ENCODE measurements around the gene MFN1. TPM values are rescaled to one million over a fixed set of nuclear protein-coding genes. Genes with fewer than 3 reads are reported as not detected.

MFN1 gene
- total and polyA plus RNA-seq, 2 of the 13 experiments (the other 11 are each of a cell fraction or from before 2014, with no cell fraction given): 25.2 to 37.5 TPM

- no peak for TF ChIP-seq ZMYM3 (CRISPR knock-in tag; IDR thresholded peaks at IDR 0.05)
- TF ChIP-seq NR2F1 (CRISPR knock-in tag; IDR thresholded peaks at IDR 0.05): no peak
- no peak for TF ChIP-seq BRF2 (CRISPR knock-in tag; IDR thresholded peaks at IDR 0.05)
- TF ChIP-seq SRF (IDR thresholded peaks at IDR 0.05; ENCODE audit: low read depth, low read length): no peak
- no peak for TF ChIP-seq TCF12 (IDR thresholded peaks at IDR 0.05)
- TF ChIP-seq TCF12 (CRISPR knock-in tag; IDR thresholded peaks at IDR 0.05): no peak
- TF ChIP-seq, protein P1, sequence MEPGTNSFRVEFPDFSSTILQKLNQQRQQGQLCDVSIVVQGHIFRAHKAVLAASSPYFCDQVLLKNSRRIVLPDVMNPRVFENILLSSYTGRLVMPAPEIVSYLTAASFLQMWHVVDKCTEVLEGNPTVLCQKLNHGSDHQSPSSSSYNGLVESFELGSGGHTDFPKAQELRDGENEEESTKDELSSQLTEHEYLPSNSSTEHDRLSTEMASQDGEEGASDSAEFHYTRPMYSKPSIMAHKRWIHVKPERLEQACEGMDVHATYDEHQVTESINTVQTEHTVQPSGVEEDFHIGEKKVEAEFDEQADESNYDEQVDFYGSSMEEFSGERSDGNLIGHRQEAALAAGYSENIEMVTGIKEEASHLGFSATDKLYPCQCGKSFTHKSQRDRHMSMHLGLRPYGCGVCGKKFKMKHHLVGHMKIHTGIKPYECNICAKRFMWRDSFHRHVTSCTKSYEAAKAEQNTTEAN (CRISPR knock-in tag; conservative IDR thresholded peaks at IDR 0.05): peak; percentile 59; the same call in 1 of the 2 replicates
- TF ChIP-seq FOXA3 (CRISPR knock-in tag; IDR thresholded peaks at IDR 0.05): no peak
- TF ChIP-seq, protein P2, sequence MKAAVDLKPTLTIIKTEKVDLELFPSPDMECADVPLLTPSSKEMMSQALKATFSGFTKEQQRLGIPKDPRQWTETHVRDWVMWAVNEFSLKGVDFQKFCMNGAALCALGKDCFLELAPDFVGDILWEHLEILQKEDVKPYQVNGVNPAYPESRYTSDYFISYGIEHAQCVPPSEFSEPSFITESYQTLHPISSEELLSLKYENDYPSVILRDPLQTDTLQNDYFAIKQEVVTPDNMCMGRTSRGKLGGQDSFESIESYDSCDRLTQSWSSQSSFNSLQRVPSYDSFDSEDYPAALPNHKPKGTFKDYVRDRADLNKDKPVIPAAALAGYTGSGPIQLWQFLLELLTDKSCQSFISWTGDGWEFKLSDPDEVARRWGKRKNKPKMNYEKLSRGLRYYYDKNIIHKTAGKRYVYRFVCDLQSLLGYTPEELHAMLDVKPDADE (CRISPR knock-in tag; IDR thresholded peaks at IDR 0.05): no peak
- TF ChIP-seq KDM1A (CRISPR knock-in tag; IDR thresholded peaks at IDR 0.05): no peak
- TF ChIP-seq GTF2F1 (IDR thresholded peaks at IDR 0.05; ENCODE audit: low read length): no peak
- TF ChIP-seq ZNF431 (CRISPR knock-in tag; IDR thresholded peaks at IDR 0.05; ENCODE audit: borderline replicate concordance, low read depth): no peak
- TF ChIP-seq ETV6 (CRISPR knock-in tag; conservative IDR thresholded peaks at IDR 0.05): peak; percentile 50; the same call in 1 of the 2 replicates
- no peak for TF ChIP-seq SP5 (CRISPR knock-in tag; IDR thresholded peaks at IDR 0.05; ENCODE audit: borderline replicate concordance, low read depth)
- TF ChIP-seq, protein P3, sequence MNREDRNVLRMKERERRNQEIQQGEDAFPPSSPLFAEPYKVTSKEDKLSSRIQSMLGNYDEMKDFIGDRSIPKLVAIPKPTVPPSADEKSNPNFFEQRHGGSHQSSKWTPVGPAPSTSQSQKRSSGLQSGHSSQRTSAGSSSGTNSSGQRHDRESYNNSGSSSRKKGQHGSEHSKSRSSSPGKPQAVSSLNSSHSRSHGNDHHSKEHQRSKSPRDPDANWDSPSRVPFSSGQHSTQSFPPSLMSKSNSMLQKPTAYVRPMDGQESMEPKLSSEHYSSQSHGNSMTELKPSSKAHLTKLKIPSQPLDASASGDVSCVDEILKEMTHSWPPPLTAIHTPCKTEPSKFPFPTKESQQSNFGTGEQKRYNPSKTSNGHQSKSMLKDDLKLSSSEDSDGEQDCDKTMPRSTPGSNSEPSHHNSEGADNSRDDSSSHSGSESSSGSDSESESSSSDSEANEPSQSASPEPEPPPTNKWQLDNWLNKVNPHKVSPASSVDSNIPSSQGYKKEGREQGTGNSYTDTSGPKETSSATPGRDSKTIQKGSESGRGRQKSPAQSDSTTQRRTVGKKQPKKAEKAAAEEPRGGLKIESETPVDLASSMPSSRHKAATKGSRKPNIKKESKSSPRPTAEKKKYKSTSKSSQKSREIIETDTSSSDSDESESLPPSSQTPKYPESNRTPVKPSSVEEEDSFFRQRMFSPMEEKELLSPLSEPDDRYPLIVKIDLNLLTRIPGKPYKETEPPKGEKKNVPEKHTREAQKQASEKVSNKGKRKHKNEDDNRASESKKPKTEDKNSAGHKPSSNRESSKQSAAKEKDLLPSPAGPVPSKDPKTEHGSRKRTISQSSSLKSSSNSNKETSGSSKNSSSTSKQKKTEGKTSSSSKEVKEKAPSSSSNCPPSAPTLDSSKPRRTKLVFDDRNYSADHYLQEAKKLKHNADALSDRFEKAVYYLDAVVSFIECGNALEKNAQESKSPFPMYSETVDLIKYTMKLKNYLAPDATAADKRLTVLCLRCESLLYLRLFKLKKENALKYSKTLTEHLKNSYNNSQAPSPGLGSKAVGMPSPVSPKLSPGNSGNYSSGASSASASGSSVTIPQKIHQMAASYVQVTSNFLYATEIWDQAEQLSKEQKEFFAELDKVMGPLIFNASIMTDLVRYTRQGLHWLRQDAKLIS (CRISPR knock-in tag; IDR thresholded peaks at IDR 0.05): no peak
- TF ChIP-seq ZBTB1 (CRISPR knock-in tag; IDR thresholded peaks at IDR 0.05; ENCODE audit: borderline replicate concordance): no peak
Measured at GRCh38 chr3:179323197-179324110, 24.1 kb upstream of the MFN1 start (continued).
